ENCODE results near the gene RILP.

The RILP gene

DNA sequence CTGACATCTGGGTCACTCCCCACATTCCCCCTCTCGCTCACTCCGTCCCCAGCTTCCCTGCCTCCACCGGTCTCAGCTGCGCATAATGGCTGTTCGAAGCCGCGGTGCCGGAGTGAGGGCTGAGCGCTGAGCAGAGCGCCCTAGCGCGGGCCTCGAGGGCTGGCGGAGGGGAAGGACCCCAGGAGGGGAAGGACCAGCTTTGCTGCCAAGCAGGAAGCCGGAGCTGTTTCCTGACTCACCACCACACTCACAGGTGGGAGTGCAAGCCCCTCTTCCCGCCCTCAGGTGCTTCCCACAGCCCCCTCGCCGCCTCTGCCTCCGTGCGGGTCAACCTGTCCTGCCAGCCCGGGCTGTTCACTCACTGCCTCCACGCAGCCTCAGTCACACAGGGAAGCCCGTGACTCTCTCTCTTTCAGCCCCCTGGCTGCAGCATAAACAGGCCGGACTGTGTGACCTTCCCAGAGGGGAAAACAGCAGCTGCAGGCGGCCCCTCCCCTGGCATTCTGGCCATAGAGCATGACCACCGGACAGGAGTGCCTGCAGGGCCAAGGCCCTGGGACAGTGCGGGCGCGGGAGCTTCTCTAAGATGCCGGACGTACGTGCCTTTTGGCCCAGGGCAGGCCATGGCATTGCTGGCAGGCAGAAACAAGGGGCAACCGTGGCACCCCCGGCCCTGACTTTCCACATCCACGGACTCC lies 44.7 kb downstream of the RILP start:
- no peak for DNase-seq (ENCODE audit: low read depth, low spot score)

GRCh38 chr17:1601571-1601970 lies 48.1 kb downstream of the RILP start:
- no peak for DNase-seq (ENCODE audit: low read depth, low spot score)

- no peak for DNase-seq (ENCODE audit: low read depth, low spot score)
These were observed 51.1 kb downstream of the RILP start for GRCh38 chr17:1598399-1599095.

DNA sequence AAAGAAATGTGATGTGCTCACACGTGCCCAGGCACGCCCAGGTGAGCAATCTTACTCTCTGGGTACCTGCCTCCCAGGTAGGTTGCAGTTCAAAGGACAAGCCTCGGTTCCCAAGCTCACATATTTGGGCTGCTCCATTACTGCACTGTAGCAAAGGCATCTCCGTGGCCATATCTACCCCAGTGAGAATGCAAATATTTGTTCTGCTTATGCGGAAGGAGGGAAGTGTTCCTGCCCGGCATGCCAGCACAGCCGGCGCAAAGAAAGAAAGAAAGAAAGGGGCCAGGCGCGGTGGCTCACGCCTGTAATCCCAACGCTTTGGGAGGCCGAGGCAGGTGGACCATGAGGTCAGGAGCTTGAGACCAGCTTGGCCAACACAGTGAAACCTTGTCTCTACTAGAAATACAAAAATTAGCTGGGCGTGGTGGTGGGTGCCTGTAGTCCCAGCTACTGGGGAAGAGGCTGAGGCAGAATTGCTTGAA lies 51.8 kb downstream of the RILP start:
- DNase-seq (ENCODE audit: low read depth, low spot score) = no peak
